Measurements from ENCODE around the gene SUPT20H.

Gene SUPT20H

GRCh38 chr13:37058910-37059847 is at the start of gene SUPT20H:
TSS of gene SUPT20H (minus strand) at chr13:37059688. CDS start at chr13:37051490, 8,198 bp downstream.
- DNase-seq (ENCODE audit: low read depth, low spot score) = peak; percentile 65

DNA sequence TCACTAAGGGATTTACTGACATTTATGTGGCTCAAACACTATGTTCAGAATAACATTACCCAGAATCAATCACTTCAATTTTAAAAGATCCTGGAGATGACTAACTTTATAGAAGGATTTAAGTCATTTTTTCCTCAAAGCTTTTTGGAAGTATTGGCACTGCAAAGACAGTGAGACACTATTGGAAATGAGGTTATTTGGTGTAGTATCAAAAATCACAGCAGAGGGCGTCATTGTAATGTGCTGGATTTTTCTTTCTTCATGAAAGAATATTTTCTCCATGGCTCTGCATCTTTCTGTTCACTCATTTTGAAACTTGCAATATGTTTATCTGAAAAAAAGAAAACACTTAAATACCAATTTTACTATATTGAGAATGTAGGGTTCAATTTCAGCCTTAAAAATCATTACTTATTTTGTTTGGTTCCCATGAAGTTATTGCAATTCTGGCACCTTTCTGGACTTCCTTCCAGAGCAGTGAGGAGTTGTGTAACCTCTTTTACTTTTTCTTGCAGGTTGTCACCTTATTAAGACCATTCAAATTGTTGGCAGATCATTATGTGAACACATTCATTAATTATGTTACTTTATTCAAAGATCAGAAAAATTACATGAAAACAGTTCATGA is 49.7 kb upstream of the SUPT20H start:
- DNase-seq (ENCODE audit: low read depth, low spot score) = peak; percentile 26

GRCh38 chr13:37107868-37108267 is 48.4 kb upstream of the SUPT20H start:
- DNase-seq (ENCODE audit: low read depth, low spot score) = no peak

DNA sequence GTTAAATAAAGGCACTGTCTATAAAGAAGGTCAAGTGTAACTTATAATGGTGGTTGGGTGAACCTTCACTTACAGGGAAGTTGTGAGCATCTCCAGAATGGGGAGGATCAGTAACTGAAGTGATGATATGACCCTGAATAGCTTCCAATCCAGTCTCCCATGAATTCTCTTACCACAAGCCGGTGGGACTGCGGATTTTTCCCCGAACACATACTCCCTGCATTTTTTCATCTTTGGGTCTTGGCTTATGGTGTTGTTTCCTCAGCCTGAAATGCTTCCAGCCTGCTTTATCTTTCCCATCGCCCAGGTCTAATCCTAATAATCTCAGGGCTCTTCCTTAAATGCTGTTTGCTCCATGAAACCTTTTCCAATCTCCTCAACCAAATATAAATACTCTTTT is 48.0 kb upstream of the SUPT20H start:
- DNase-seq (ENCODE audit: low read depth, low spot score) = no peak

DNA sequence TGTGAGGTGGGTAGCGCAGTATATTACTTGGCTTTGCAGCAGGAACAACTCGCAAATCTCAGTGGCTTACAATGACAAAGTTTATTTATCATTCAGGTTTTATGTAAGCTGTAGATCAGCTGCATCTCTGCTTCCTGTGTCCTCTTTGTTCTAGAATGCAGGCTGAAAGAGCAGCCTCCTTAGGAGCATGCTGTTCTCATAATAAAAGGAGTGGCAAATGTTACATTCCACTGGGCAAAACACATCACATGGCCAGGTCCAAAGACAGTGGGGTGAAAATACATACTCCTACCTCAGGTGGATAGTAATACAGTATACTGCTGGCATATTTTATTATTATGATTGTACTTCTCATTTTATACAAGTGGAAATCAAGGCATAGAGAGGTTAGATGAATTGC is 47.2 kb upstream of the SUPT20H start:
- no peak for DNase-seq (ENCODE audit: low read depth, low spot score)

- no peak for DNase-seq (ENCODE audit: low read depth, low spot score)
These were observed 45.8 kb upstream of the SUPT20H start, which contains the start of gene CSNK1A1L for GRCh38 chr13:37105251-37105714. TSS of gene CSNK1A1L (minus strand) at chr13:37105664. CDS start at chr13:37105256, 408 bp downstream.

DNA sequence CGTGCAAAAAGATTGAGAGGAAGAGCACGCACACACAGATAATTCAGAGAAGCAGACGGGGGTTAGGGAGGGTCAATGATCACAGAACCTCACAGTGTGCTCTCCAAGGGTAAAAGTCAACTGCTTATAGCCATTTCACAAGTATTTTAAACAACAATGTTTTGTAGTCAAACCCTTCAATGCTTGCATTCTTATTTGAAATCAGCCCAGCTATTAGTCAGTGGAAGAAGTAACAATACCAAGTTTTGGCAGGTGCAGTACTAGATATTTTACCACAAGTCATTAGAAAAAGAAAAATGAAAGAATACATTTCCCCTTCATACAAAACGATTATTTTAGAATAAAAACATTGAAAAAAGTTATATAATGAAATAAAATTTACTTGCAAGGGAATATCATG is 43.4 kb upstream of the SUPT20H start:
- DNase-seq (ENCODE audit: low read depth, low spot score) = no peak

GRCh38 chr13:37101201-37101600 is 41.7 kb upstream of the SUPT20H start:
- DNase-seq (ENCODE audit: low read depth, low spot score) = no peak

DNA sequence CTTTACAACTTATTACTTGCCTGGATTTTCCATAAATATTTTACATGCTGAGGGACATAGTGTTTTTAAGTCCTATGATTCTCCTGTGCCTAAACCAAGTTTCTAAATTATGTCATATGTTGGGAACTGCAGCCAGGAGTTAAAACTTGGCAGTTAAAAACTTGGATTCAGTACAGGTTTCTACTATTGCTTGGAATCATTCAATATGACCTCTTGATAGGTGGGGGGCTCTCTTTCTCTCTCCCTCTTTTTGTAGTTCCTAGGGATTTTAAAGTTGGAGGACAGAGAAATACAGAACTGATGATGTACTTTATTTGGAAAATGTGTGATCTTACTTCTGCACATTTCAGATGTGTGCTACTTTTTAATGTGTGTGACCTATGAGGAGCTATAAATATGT is 41.2 kb upstream of the SUPT20H start:
- DNase-seq (ENCODE audit: low read depth, low spot score) = no peak

- no peak for DNase-seq (ENCODE audit: low read depth, low spot score)
These were observed 37.6 kb upstream of the SUPT20H start for GRCh38 chr13:37097076-37097475.

DNA sequence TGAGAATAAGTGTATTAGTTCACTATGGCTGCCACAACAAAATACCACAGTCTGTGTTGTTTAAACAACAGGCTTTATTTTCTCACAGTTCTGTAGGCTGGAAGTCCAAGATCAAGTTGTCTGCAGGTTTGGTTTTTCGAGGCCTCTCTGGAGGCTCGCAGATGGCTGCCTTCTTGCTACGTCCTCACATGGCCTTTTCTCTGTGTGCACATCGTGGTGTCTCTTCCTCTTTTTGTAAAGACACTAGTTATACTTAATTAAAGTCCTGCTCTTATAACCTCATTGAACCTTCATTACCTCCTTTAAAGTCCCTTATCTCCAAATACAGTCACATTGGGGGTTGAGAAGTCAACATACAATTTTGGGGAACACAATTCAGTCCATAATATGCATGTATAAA is 35.4 kb upstream of the SUPT20H start:
- DNase-seq (ENCODE audit: low read depth, low spot score) = no peak

- no peak for DNase-seq (ENCODE audit: low read depth, low spot score)
These were observed 34.6 kb upstream of the SUPT20H start for GRCh38 chr13:37094099-37094498.

DNA sequence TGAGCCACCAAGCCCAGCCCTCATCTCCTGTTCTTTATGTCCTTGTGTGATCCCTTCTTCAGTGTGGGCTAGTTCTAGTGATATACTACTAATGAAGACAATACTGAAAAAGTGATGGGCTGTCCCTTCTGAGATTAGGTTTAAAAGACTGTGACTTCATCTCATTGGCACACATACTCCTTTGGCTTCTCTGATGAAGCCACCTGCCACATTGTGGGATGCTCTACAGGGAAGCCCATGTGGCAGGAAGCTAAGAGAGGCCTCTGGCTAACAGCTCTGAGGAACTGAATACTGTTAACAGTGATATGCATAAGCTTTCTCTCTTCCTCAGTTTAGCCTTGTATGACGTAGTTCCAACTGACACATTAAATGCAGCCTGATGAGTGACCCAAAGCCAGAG is 32.3 kb upstream of the SUPT20H start:
- DNase-seq (ENCODE audit: low read depth, low spot score) = no peak

- DNase-seq (ENCODE audit: low read depth, low spot score) = no peak
These were observed 31.4 kb upstream of the SUPT20H start for GRCh38 chr13:37090912-37091311.

- no peak for DNase-seq (ENCODE audit: low read depth, low spot score)
These were observed 30.0 kb upstream of the SUPT20H start for GRCh38 chr13:37089495-37089894.

GRCh38 chr13:37087486-37087885 is 28.0 kb upstream of the SUPT20H start:
- no peak for DNase-seq (ENCODE audit: low read depth, low spot score)

GRCh38 chr13:37085606-37086005 is 26.1 kb upstream of the SUPT20H start:
- no peak for DNase-seq (ENCODE audit: low read depth, low spot score)

DNA sequence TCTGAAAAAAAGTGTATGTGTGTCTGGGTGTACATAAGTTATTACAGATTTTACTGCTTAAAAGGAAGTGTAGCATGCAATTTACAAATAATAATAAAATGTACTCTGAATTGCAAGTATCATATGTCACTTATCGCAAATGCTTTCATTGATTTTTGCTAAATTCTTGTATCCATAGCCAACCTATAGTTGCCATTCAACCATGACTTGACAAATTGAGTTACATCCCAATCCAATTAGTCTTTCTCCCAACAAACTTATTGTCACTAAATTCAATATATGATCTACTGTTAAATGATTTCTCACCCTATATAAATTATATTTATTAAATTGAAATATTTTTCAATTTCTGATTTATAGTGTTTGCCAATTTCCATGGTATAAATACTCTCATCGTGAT is 17.3 kb upstream of the SUPT20H start:
- DNase-seq (ENCODE audit: low read depth, low spot score) = no peak

- no peak for DNase-seq (ENCODE audit: low read depth, low spot score)
These were observed 15.7 kb upstream of the SUPT20H start for GRCh38 chr13:37075164-37075563.

GRCh38 chr13:37074703-37075102 is 15.2 kb upstream of the SUPT20H start:
- DNase-seq (ENCODE audit: low read depth, low spot score) = peak; percentile 13

GRCh38 chr13:37072024-37072423 is 12.5 kb upstream of the SUPT20H start:
- no peak for DNase-seq (ENCODE audit: low read depth, low spot score)

GRCh38 chr13:37070956-37071355 is 11.5 kb upstream of the SUPT20H start:
- DNase-seq (ENCODE audit: low read depth, low spot score) = no peak

Data from smooth muscle cell of the brain vasculature (primary cell).